Measurements from ENCODE around the gene IQGAP3.
"Not testable (repeated sequence)": the region's sequence is repeated elsewhere in the genome, so short reads cannot be mapped to it uniquely, and the experiment has no call there.

Gene IQGAP3

GRCh38 chr1:156592158-156592909 lies 20.0 kb upstream of the IQGAP3 start:
- DNase-seq, result no peak

- no peak for DNase-seq
Measured at GRCh38 chr1:156591432-156592157, 19.2 kb upstream of the IQGAP3 start, which contains the start of gene NAXE. NAXE (plus strand) TSS chr1:156591776; CDS start chr1:156591805, 29 bp downstream.

- no peak for DNase-seq
Measured at GRCh38 chr1:156591181-156591431, 18.7 kb upstream of the IQGAP3 start.

- no peak for DNase-seq
Measured at GRCh38 chr1:156590326-156591180, 18.2 kb upstream of the IQGAP3 start.

GRCh38 chr1:156589546-156589945 lies 17.2 kb upstream of the IQGAP3 start:
- no peak for DNase-seq

- DNase-seq, result not testable (repeated sequence)
Measured at GRCh38 chr1:156587927-156588326, 15.6 kb upstream of the IQGAP3 start.

GRCh38 chr1:156586892-156587477 lies 14.6 kb upstream of the IQGAP3 start:
- no peak for DNase-seq

- DNase-seq, result no peak
Measured at GRCh38 chr1:156586323-156586722, 14.0 kb upstream of the IQGAP3 start.

- no peak for DNase-seq
Measured at GRCh38 chr1:156584813-156585212, 12.4 kb upstream of the IQGAP3 start.

GRCh38 chr1:156583821-156584622 lies 11.7 kb upstream of the IQGAP3 start:
- no peak for DNase-seq

- no peak for DNase-seq
Measured at GRCh38 chr1:156582388-156583017, 10.1 kb upstream of the IQGAP3 start.

- DNase-seq, result no peak
Measured at GRCh38 chr1:156581661-156582387, 9.5 kb upstream of the IQGAP3 start.

- DNase-seq, result no peak
Measured at GRCh38 chr1:156579472-156579871, 7.1 kb upstream of the IQGAP3 start, which contains the start of gene TTC24. TTC24 (plus strand) TSS chr1:156579723; CDS start chr1:156581365, 1,642 bp downstream.

GRCh38 chr1:156578055-156578454 lies 5.7 kb upstream of the IQGAP3 start:
- no peak for DNase-seq

- no peak for DNase-seq
Measured at GRCh38 chr1:156577550-156577949, 5.2 kb upstream of the IQGAP3 start.

GRCh38 chr1:156574039-156574633 lies 1.8 kb upstream of the IQGAP3 start:
- DNase-seq, result no peak

- no peak for DNase-seq
Measured at GRCh38 chr1:156572663-156573018, 276 bp upstream of the IQGAP3 start.

- DNase-seq, result no peak
Measured at GRCh38 chr1:156571261-156571852, 1.0 kb downstream of the IQGAP3 start.

- no peak for DNase-seq
Measured at GRCh38 chr1:156566436-156566835, 5.9 kb downstream of the IQGAP3 start.

GRCh38 chr1:156565519-156565918 lies 6.8 kb downstream of the IQGAP3 start:
- DNase-seq, result no peak
